Measurements from ENCODE around the gene TAS1R1.
"Not testable (repeated sequence)": the region's sequence is repeated elsewhere in the genome, so short reads cannot be mapped to it uniquely, and the experiment has no call there.

Gene TAS1R1

DNA sequence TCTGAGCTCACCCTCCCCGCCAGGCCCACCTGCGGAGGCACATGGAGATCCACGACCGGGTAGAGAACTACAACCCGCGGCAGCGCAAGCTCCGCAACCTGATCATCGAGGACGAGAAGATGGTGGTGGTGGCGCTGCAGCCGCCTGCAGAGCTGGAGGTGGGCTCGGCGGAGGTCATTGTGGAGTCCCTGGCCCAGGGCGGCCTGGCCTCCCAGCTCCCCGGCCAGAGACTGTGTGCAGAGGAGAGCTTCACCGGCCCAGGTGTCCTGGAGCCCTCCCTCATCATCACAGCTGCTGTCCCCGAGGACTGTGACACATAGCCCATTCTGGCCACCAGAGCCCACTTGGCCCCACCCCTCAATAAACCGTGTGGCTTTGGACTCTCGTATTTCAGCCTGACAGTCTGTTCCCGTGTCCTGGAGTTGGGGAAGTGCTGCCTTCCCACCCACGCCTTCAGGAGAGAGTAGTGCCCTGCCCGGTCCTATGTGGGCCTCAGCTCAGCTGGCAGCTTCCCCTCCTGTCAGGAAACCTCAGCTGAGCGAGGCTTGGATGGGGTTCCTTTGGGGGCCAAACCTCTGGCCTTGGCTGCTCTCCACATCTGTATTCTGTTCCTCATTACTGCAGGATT, 33.9 kb downstream of the TAS1R1 start:
- no peak for DNase-seq (ENCODE audit: low spot score)

DNA sequence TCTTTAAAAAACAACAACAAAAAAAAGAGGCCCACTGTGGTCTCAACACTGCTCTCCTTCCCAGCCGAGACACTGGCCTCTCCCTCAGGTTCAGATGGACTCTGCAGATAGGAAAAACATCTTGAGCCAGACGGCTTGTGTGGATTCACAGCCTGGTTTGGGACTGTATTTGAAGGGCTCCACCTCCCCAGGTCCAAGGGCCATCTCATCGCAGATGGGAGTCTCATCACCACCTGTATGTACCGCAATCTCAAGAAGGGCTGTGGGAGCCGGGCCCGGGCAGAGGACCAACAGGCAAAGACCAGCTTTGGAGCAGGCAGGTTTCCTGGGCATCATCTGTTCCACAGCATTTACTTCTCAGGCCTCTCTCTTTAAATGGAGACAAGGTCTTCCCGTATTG, 34.9 kb downstream of the TAS1R1 start:
- DNase-seq (ENCODE audit: low spot score), result no peak

DNA sequence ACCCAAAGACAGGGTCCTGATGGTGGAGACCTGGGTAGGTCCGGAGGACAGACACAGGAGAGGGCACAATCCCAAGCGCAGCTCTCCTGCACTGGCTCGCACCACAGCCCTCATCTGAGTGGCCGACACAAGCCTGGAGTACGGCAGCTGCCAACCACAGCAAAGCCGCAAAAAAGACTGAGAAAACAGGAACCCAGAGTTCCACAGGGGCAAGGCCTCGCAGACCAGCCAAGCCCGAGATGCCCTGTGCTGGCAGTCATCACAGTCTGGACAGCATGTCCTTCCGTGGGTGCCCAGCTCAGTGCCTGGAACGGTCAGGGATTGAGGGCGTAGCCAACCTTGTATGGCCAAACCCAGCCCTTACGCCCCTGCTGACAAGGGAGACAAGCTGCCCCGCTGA, 36.1 kb downstream of the TAS1R1 start:
- no peak for DNase-seq (ENCODE audit: low spot score)

DNA sequence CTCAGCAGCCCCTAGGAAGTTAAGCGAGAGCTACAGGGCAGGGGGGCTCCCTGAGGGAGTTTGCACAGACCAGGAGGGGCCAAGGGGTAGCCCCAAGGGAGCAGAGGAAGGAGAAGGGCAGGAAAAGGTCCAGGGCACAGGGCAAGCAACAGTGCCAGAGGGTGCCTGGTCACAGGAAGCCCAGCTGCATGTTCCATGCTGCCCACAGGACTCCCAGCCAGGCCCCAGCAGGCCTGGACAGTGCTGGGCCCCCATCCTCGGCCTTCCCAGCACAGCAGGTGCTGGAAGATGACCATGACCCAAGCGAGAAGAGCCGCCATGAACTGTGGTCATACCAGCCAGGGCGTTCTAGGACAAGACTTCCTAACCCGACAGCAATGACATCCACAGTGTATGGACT, 36.5 kb downstream of the TAS1R1 start:
- DNase-seq (ENCODE audit: low spot score), result no peak

GRCh38 chr1:6592441-6592840, 37.3 kb downstream of the TAS1R1 start:
- no peak for DNase-seq (ENCODE audit: low spot score)

- DNase-seq (ENCODE audit: low spot score), result no peak
These were observed 37.9 kb downstream of the TAS1R1 start for GRCh38 chr1:6592865-6593593.

GRCh38 chr1:6593810-6594209, 38.7 kb downstream of the TAS1R1 start:
- DNase-seq (ENCODE audit: low spot score), result no peak

- no peak for DNase-seq (ENCODE audit: low spot score)
These were observed 40.1 kb downstream of the TAS1R1 start for GRCh38 chr1:6594977-6595740.

GRCh38 chr1:6596351-6596750, 41.2 kb downstream of the TAS1R1 start:
- no peak for DNase-seq (ENCODE audit: low spot score)

DNA sequence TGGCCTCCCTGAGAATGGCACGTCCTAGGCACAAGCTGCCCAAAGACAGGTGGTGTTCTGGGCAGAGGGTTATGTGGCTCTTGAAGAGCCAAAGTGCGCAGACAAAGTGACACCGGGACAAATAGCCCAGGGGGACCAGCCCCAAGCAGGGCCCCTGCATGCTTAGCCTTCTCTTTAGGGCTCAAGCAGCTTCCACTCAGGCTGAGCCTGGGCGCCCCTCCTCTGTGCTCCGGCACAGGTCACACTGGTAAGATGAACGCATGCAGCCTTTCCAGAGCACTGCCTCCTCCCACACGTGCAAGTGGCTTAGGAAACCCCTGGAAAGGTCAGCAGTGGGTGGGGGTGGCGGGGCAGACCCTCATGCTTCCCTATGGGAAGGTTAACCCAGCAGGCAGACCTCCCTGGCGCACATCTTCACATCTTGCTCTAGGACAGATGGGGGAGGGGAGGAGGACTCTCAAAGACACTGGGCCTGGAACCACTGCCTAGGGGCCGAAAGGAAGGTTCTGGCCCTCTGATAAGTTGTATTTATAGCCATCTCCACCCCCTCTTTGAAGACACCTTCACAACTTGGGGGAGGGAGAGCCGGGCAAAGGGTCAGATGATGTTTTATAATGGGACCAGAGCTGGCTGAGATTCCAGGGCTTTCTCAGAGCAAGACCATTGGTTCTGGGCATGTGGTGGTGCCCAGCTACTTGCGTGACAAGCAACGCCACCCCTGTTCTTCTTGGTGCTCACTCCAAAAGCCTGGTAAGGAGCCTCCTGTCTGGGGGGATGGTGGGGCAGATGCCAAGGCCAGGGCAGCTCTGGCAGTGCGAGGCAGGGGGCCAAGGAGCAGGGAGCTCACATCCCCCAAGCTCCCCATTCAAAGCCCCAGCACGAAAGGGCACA, 42.0 kb downstream of the TAS1R1 start:
- DNase-seq (ENCODE audit: low spot score), result no peak

DNA sequence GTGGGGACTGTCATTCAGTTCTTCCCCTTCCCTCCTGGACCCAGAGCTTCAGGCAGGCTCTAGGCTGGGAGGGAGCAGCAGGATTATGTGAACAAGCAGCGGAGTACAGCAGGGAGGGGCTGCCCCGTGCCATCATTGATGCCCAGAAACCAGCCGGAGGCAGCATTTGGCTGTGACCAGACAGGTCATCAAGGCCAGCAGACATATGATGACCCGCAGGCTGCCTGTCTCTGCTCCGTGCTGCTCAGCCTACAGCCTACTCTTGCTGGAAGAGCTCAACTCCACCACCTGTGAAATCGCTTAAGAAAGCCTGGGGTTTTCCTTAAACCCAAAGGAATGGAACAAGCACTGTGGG, 42.6 kb downstream of the TAS1R1 start:
- DNase-seq (ENCODE audit: low spot score), result no peak

DNA sequence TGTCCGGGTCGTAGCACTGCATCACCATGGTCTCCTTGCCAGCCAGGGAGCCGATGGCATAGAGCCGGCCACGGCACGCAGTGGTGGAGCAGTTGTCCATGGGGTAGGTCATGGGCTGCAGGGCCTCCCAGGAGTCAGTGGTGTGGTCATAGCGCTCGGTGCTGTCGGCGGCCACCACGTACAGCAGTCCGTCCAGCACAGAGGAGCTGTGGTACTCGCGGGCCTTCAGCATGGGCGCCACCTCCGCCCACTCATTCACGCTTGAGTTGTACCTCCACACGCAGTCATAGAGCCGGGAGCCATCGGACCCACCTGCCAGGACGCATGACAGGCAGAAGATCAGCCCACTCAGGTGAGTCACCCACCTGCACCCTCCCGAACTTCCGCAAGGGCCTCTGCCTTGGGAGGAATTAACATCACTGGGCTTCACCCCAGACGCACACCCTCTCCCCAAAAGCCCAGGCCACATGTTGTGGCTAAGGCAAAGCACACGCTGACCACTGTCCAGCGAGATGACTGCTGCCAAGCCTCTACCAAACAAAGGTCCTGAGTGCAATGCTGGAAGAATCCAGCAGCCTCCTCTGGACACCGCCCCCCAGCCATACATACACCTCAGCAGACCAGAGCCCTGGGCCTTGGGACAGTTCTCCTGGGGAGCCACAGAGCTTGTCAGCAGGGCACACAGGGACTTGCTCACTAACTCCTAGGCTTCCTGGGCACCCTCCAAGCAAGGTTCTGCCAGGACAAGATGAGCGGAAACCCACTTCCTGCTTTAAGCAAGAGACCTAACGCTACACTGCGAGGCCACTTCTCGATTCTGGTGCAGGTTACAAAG, 44.3 kb downstream of the TAS1R1 start:
- DNase-seq (ENCODE audit: low spot score), result peak; percentile 89

DNA sequence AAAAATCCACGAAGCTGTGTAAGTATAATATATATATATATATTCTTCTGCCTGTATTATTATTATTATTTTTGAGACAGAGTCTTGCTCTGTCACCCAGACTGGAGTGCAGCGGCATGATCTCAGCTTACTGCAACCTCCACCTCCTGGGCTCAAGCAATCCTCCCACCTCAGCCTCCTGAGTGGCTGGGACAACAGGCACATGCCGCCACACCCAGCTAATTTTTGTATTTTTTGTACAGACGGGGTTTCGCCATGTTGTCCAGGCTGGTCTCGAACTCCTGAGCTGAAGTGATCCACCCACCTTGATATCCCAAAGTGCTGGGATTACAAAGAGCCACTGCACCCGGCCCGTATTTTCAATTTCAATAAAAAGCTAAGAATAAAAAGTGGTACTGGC, 44.9 kb downstream of the TAS1R1 start:
- not testable (repeated sequence) for DNase-seq (ENCODE audit: low spot score)

DNA sequence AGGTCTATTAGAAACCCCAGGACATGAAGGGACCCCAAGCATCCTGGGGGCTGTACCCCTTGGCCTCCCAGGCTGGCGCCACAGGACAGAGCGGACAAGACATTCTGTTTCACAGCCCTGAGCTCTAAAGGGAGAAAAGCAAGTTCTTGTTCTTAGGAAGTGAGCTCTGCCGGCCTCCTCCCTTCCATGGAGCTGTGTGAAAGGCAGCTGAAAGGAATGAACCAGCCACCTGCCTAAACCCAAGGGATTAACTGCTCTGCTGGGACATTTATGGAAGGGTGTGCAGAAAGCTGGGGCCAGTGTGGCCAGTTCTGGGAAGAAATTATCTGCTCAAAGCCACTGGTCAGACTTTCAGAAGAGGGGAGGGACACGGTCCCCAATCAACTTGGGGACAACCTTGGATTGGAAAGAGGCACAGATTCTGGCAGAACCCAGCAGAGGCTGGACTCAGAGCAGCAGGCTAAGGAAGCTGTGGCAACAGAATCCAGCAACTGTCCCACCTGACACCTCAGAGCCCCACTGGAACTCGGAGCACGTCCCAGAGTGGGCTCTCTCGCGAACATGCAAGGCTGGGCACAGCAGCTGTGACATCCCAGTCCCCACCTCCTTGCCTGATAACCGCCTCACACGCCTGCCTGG, 45.4 kb downstream of the TAS1R1 start:
- no peak for DNase-seq (ENCODE audit: low spot score)

GRCh38 chr1:6601049-6601922, 46.2 kb downstream of the TAS1R1 start:
- peak; percentile 99 for DNase-seq (ENCODE audit: low spot score)

DNA sequence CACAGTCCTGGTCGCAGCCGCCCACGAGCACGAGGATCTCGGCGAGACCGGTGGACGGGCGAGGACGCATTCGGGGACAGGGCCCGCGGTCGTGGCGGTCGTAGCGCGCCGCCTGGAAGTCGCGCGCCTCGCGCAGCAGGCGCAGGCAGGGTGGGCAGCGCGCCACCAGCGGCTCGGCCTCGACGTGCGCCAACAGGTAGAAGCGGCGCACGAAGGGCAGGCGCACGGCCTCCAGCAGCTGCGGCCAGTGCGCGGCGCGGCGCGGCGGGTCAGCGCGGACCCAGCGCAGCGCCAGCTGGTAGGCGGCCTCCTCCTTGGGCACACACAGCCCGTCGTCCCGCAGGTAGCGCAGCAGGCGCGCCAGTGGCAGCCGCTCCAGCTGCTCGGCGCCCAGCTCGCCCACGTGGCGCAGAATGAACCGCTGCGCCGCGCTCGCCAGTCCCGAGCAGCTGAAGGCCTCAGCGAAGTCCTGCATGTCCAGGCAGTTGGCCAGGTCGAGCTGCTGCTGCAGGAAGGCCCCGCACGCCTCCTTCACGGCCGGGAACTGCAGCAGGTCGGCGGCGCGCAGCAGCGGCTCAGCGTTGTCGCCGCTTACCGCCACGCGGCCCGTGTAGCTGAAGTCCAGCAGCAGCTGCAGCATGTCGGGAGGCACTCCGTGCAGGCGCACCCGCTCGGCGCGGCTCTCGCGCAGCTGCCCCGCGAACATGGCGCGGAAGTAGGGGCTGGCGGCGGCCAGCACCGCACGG, 47.0 kb downstream of the TAS1R1 start:
- peak; percentile 44 for DNase-seq (ENCODE audit: low spot score)

GRCh38 chr1:6602669-6603237, 47.6 kb downstream of the TAS1R1 start, which contains the start of gene KLHL21:
TSS of gene KLHL21 (minus strand) at chr1:6602869. CDS start at chr1:6602817, 52 bp downstream.
- peak; percentile 94 for DNase-seq (ENCODE audit: low spot score)

GRCh38 chr1:6603238-6603914, 48.3 kb downstream of the TAS1R1 start:
- peak; percentile 75 for DNase-seq (ENCODE audit: low spot score)

Measured in kidney tubule cell (primary cell).